ENCODE results near the gene TMEM95.

- TF ChIP-seq CTCF (IDR thresholded peaks at IDR 0.05), result no peak
- no peak for TF ChIP-seq POLR2A (IDR thresholded peaks at IDR 0.05)
Measured at GRCh38 chr17:7367918-7368598, 13.1 kb downstream of the TMEM95 start.

All from Peyer's patch (tissue), 4 donors.